Esophagus squamous epithelium (tissue), 4 donors: Measurements from ENCODE around the gene SCAMP3.

Experiments
- CTCF ChIP-seq, 6 experiments: fragments of 450-650 bp in 4 of 6; fragments of 200-600 bp in 2 of 6; sonication (generic) in 2 of 6; IDR thresholded peaks; one replicate each; pipeline ENCODE4 v1.5.1; 2016 to 2019; ENCODE audit warnings: antibody characterized with exemption in 6 of 6, mild to moderate bottlenecking in 4 of 6, moderate library complexity in 4 of 6
- POLR2A ChIP-seq, 4 donors: fragments of 450-650 bp; IDR thresholded peaks; one replicate each; pipeline ENCODE4 v1.6.1; 2017; ENCODE audit warnings: antibody characterized with exemption in 4 of 4, mild to moderate bottlenecking in 4 of 4, moderate library complexity in 3 of 4

- TF ChIP-seq CTCF (IDR thresholded peaks at IDR 0.05) (no peak), POLR2A (IDR thresholded peaks at IDR 0.05) (no peak)
Measured at GRCh38 chr1:155282488-155283091, 20.4 kb upstream of the SCAMP3 start.
